AML-193 (cell line): ENCODE data around the gene KIF12.

ENCODE experiments used
- DNase-seq, 2 experiments: peaks; one replicate each; lab custom pipeline; 2025; lab: John Stamatoyannopoulos, UW

Gene KIF12

GRCh38 chr9:114065304-114065703, 33.8 kb downstream of the KIF12 start:
- DNase-seq: no peak

- no peak for DNase-seq
These were observed 37.1 kb downstream of the KIF12 start for GRCh38 chr9:114061830-114062474.

GRCh38 chr9:114061292-114061691, 37.8 kb downstream of the KIF12 start:
- DNase-seq: no peak

- no peak for DNase-seq
These were observed 38.4 kb downstream of the KIF12 start for GRCh38 chr9:114060711-114061110.

GRCh38 chr9:114060070-114060469, 39.0 kb downstream of the KIF12 start:
- DNase-seq: no peak

- no peak for DNase-seq
These were observed 39.9 kb downstream of the KIF12 start for GRCh38 chr9:114059047-114059803.

GRCh38 chr9:114058688-114059046, 40.4 kb downstream of the KIF12 start:
- DNase-seq: no peak

GRCh38 chr9:114057161-114057885, 41.8 kb downstream of the KIF12 start:
- no peak for DNase-seq

- DNase-seq: no peak
These were observed 42.6 kb downstream of the KIF12 start for GRCh38 chr9:114056527-114056926.

GRCh38 chr9:114055894-114056293, 43.2 kb downstream of the KIF12 start:
- DNase-seq: no peak

- DNase-seq: no peak
These were observed 44.0 kb downstream of the KIF12 start for GRCh38 chr9:114055061-114055460.

- DNase-seq: no peak
These were observed 44.9 kb downstream of the KIF12 start for GRCh38 chr9:114054191-114054690.

- no peak for DNase-seq
These were observed 45.7 kb downstream of the KIF12 start for GRCh38 chr9:114053246-114054005.

GRCh38 chr9:114051706-114052105, 47.4 kb downstream of the KIF12 start:
- no peak for DNase-seq

- DNase-seq: no peak
These were observed 47.8 kb downstream of the KIF12 start for GRCh38 chr9:114051281-114051680.

- DNase-seq: no peak
These were observed 48.4 kb downstream of the KIF12 start for GRCh38 chr9:114050646-114051045.

- DNase-seq: no peak
These were observed 48.9 kb downstream of the KIF12 start for GRCh38 chr9:114050226-114050568.

GRCh38 chr9:114049441-114050225, 49.5 kb downstream of the KIF12 start:
- no peak for DNase-seq

GRCh38 chr9:114048533-114049415, 50.3 kb downstream of the KIF12 start:
- DNase-seq: no peak

GRCh38 chr9:114047717-114048116, 51.4 kb downstream of the KIF12 start:
- DNase-seq: peak; percentile 27 to 45
